HEK293T (cell line): ENCODE results near the gene PGLYRP1.

Experiments used
- BHLHE40 ChIP-seq: fragments of 450-650 bp; IDR thresholded peaks from 2 replicates; pipeline ENCODE4 v1.6.1; 2016; ENCODE audit warnings: mild to moderate bottlenecking, moderate library complexity, borderline replicate concordance
- FOXM1 ChIP-seq: fragments of 450-650 bp; IDR thresholded peaks from 2 replicates; pipeline ENCODE4 v1.6.1; 2017; ENCODE audit warnings: mild to moderate bottlenecking, borderline replicate concordance
- HDGF ChIP-seq: fragments of 450-650 bp; IDR thresholded peaks from 2 replicates; pipeline ENCODE4 v1.6.1; 2017; ENCODE audit warnings: antibody characterized with exemption, borderline replicate concordance
- L3MBTL2 ChIP-seq: fragments of 450-650 bp; conservative IDR thresholded peaks from 2 replicates; pipeline ENCODE4 v1.6.1; 2016; ENCODE audit warnings: mild to moderate bottlenecking

DNA sequence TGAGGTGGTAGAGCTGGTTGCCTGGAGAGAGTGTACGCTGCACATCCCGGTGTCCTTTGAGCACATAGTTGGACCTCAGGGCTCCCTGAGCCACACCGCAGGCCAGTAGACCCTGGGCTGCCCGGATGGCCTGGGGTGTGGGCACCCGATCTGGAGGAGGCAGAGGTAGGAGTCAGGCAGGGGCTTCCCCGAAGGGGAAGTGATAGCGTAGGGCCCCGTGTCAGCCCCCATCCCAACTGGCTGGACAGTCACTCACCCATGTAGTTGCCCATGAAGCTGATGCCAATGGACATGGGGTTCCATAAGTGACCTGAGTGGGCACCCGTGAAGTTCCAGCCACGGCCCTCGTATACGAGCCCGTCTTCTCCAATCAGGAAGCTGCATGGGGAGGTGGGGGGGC, 3.6 kb downstream of the PGLYRP1 start:
- TF ChIP-seq BHLHE40 (no peak), HDGF (no peak), L3MBTL2 (no peak), FOXM1 (no peak)
